HG02840 (cell line): ENCODE data around the gene MYORG.

Experiments used
- ATAC-seq: cut with Tn5 transposase; IDR thresholded peaks from one replicate; pipeline ENCODE4 v1.9.1; 2021; ENCODE audit warnings: mild to moderate bottlenecking, moderate library complexity, moderate number of reproducible peaks; ENCODE audit not compliant: unreplicated experiment, low FRiP score

The MYORG gene

DNA sequence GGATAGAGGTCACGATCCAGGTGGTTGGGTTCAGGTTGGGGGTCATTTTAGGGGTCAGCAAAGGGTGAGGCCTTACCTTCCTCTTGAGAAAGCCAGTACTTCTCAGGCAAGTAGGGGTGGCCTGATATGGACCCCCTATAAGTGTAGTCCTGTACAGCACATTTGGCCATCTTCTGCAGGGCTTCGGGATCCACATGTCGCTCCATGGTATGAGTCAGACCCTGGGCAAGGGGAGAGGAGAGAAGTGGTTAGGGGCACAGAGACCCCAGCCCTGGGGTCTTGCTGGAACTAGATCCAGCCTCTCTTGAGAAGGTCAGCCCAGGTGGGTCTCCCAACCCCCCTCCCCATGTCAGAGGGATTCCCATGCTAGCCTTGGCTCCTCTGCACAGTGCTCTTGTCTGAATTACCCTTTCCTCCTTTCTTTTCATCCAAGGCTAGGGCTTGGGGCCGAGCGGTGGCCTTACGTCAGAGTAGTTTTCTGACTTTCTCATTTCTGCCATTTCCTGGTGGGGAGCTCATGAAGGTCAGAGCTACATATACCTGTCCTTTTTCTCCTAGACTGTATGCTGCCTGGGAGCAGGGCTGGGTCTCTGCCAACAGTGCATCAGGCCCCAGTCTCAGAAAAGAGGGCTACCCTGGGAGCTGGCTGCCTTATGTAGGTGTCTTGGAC, 9.0 kb upstream of the MYORG start:
- ATAC-seq, result no peak

DNA sequence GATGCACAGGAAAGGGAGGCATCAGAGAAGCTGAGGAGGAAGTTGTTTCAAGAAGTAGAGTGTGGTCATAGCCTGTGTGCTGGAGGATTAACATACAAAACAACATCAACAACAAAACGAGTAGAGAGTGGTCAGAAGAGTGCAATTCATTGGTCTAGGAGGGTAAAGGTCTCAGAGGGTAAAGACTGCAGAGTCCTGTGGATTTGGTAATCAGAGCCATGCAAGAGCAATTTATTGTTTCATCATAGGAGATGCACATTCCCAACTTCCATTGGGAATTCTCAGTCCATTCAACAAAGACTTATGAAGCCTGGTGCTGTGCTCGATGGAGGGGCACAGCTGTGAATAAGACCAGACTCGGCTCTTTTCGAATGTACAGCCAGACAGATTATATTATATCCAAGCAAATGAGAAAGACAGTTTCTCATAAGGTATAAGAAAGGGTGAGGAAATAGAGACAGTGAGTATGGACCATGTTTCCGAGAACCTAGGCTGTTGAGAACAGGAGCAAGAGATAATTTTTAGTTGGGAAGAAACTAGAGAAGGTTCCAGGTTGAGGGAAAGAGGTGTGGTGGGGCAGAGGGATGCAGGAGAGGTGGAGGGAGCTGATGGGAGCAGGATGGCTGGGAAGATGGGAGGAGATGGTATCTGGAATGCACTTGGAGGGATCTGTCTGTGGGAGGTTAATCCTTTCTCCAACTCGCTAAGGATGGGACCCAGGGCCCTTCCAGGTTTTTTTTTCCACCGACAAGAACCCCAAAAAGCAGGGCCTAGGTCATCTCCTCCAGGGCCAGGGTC, 7.9 kb upstream of the MYORG start:
- ATAC-seq, result no peak

DNA sequence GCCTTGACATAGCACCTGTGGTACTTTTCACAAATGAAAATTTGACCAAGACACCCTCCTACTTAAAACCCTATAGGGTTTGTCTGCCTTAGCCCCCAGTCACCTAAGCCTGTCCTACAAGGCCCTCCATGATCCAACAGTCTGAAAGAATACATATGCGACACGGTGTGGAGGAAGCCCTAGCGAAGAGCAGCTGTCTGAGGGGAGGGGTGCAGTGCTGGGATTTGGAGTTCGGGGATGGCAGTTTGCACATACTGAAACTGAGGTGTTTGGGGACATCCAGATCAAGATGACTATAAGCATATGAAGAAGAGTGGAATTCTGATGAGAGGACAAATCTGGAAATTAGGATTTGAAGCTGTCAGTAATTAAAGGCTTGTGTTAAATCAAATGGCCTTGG, 7.2 kb upstream of the MYORG start:
- ATAC-seq, result no peak

DNA sequence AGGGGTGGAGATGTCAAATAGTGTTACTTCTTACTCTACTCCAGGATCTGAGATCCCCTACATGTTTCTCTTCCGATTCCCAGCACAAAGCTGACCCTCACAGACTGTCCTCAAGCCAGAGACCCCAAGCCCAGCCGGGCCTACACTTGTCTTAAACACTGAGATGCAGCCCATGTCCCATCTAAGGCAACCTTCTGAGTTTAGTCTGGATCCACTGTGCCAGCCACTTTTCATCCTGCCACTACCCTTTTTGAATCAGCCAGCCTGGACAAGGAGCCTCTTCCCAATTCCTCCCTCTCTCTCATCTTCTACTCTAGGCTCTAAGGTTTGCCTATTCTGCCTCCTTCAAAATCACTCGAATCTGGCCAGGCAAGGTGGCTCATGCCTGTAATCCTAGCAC, 6.2 kb upstream of the MYORG start:
- ATAC-seq, result no peak

DNA sequence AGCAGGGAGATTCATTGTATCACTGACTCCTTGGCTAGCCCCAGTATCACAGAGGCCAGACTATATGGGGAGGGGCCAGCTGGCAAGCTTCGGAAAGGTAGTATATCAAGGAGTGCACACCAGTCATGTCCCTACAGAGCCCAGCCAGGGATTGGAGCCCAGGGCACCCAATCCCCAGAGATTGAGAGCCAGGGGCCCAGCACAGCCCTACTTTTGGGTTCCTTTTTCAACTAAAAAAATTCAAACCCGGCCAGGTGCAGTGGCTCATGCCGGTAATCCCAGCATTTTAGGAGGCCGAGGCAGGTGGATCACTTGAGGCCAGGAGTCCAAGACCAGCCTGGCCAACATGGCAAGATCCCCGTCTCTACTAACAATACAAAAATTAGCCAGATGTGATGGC, 5.4 kb upstream of the MYORG start:
- ATAC-seq, result no peak

DNA sequence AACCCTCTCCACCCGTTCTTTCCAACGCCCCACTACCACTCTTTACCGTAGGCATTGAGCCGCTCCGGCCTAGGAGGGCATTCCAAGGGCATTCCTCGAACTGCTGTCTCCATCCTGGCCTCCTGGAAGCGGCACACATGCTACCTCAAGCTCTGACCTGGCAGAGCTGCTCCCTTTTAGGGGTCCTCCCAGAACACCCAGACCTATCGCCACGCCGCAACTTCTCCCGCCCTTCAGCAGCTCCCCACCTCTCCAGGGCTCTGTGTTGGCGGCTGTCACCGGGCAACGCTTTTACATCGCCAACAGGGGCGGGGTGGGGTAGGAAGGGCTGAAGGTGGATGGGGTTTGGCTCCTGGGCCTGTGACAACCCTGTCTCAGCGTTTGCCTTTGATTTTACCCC, 4.6 kb upstream of the MYORG start:
- no peak for ATAC-seq

DNA sequence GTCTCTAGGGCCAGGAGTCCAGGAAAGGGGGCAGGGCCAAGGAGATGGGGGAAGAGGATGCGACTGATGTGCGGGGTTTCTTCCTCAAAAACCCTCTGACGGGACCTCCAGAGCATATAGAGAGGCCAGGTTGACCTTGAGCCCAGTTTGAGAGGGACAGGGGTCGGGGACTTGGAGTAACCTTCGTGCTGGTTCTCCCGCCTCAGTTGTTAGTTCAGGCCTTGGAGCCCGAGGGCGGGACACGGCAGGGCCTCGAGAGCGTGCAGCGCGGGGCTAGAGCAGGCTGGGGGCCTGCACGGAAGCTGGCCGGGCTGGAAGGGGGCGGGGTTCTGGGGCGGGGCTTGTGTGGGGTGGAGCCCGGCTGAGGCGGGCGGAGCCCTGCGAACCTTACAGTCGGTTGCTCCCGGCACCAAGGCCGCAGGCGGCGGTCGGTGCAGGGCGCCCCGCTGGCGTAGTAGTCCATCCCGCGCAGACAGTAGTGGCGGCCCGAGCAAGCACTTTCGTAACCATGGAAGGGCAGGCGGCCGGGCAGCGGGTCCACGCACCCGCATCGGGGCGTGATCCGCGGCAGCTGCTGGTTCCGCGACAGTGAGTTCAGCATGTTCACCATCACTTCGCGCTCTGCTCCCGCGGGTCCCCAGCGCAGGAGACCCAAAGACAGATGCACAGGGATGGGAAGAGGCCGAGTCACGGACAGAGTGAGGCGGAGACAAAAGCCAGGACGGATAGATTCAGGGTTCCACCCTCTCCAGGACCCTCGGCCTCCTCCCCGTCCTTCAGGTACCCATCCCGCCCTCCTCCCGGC, 4.0 kb upstream of the MYORG start:
- ATAC-seq, result no peak

DNA sequence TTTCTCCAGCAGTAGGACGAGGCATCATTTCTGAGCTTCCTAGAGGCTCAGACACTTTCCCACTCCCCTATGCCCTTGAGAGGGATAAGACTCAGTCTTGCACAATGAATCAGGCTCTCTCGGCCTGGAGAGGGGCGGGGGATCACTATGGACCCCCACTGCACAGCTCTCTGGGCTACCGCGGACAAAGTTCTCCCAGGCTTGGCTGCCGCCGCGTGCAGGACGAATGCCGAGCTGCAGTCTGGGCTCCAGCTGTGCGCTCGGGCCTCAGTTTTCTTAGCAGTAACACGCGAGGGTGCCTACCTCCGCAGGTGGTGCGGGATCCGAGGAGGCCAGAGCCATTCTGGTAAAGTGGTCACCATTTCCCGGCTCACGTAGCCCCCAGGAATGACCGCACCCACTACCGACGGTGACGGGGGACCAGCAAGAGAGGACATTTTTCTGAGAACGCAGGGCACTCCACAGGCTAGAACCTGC, 3.4 kb upstream of the MYORG start:
- ATAC-seq, result no peak

DNA sequence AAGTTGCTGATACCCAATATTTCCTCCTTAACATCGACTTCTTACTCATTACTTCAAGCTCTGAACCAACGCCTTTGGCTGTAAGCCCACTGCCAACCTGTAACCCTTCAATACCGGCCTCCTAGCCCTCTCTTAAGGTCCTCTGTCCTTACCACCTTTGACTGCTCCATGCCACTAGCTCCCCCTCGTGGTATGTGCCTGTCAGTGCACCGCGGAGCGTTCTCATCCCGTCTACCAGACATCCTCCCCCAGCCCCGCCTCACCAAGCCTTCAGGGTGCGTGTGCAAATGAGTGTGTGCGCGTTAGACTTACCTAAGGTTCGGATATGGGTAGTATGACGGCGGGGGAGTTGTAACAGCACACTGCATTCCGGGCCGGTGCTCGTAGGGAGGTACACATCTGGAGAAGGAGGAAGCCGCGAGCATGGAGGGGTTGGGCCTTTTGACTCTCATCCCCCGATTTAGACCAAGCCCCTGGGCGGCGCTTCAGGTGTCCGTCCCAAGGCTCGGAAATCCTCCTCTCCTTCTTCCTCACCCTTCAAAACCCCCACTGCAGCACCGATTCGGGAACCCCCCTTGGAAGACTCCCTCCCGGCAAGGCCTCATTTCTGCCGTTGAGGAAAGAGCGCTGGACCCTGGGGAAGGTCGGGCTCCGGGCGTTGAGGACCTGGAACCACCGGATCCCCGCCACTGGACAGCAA, 2.8 kb upstream of the MYORG start:
- ATAC-seq, result no peak

DNA sequence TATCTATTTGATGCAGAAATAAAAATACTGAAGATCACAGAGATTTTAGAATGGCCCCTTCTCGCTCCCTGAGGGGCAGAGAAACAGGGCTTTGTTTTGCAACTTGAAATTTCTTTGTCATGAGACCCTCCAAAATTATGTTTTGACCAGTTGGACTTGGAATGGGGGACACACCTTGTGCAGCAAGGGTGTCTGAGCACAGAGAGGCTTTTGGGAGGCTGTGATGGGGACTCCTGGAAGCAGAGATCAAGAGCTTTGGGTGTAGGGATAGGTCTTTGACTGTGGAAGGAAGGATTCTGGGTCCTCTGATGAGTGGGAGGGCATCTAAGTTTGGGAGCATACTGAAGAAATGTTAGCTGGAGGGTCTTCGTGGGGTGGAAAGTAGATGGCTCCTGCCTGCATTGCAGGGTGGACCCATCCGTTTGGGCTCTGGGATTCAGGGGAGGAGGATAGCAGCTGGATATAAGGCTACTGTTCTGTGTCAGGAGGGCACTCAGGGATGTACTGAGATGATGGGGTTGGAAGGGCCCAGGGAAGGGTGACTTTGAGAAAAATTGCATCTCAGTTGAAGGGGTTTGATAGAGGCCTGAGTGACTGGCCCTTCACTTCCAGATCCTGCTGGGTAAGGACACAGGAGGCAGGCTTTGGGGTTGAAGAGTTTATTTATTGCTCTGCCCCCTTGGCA, 1.8 kb upstream of the MYORG start:
- no peak for ATAC-seq

DNA sequence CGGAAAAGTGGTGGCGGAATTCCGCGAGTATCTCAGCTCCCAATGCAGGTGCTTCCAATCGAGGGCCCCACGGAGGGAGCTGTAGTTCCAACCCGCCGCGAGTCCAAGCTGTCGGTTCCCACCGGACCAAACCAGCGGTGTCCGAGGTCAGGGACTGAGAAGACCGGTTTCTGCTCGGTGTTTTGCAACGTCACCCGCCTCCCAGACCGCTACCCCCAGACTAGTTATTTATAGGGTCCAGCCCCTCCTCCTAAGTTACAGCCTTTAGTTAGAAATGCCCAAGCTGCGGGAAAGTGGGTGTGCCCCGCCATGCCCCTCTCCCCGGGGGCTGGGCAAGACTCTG, 677 bp upstream of the MYORG start:
- no peak for ATAC-seq

DNA sequence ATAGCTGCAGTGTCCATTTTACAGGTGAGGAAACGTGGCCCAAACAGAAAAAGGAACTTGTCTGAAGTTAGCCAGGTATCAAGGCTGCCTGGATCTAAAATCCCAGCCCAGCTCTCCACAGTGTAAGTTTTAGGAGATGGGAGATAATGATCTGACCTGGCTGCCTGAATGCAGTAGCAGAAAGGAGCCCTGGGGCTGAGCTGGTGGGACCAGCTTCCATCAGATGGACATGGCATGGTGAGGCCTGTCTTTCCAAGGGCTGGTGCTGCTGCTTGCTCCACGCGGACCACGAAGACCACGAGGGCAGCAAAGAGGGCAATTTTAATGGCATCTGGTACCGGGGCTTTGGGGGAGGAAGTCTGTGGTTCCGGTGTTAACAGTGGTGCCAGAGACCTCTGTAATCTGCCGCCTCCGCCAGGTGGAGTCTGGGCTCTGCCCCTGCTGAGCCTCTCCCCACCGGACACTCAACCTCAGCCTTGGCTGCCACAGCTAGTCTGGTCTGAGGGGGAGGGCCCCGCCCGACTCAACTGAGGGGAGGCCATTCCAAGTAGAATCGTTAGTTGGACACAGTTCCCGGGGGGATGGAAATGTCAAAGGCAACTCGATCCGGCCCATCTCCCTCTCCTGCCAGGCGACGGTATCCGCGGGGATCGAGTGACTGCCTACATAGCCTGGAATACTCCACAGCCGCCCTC, 650 bp downstream of the MYORG start:
- peak; percentile 18 for ATAC-seq

DNA sequence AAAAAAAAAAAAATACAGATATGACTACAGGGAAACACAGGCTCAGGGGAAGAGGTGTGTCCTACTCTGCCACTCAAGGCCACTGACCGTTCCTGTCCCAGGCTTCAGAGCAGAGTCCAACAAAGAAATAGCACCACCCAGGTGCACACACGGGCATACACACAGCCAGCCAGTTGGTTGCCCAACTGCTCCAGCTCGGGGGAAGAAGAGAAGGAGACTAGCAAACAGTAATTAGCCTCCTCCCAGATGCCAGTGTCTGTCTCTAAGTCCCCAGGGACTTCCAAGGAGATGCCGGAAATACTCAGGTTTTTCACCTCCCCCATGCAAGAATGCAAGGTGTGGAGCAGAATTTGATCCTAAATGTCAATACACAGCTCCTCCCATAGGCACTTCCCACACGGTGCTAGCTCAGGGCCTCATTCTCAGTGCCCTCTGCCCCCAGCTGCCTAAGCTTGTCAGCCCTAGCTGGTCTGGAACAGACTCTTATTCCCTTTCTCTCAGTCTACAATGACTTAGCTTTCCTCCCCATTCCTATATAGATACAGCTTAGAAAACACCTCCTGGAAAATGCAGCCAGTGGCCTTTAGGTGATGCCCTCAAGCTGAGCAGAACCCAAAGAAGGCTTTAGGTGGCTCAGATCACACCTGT, 1.7 kb downstream of the MYORG start:
- ATAC-seq, result no peak

DNA sequence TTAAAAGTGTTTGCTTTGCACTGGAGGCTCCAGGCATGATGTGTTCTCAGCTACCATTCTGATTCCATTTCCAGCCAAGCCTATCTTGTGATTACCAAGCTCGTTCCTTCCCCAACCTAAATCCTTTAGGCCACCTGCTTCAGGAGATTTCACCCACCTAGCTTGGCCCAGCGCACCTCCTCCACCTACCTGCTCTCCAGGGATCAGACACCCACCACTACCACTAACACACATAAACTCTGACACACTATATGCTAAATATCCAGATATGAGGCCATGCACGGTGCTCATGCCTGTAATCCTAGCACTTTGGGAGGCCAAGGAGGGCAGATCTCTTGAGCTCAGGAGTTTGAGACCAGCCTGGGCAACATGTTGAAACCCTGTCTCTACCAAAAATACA, 2.4 kb downstream of the MYORG start:
- ATAC-seq, result no peak

DNA sequence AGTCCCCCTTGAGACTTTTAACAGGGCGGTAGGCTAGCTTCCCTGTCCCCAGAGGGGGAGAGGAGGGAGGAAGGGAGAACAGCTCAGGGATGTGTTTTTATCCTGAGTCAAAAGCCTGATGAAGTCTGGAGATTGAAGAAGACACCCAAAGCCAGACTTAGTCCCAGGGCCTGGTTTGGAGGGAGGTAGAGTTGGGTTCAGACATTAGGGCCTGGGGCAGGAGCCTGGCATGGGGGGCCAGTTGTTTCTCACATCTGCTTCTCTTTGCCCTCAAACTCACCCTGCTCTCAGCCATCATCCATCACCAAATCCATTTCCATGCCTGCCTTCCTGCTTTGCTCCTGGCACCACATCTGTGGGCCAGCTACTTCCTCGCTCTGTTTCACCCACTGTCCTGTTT, 2.9 kb downstream of the MYORG start:
- ATAC-seq, result no peak

DNA sequence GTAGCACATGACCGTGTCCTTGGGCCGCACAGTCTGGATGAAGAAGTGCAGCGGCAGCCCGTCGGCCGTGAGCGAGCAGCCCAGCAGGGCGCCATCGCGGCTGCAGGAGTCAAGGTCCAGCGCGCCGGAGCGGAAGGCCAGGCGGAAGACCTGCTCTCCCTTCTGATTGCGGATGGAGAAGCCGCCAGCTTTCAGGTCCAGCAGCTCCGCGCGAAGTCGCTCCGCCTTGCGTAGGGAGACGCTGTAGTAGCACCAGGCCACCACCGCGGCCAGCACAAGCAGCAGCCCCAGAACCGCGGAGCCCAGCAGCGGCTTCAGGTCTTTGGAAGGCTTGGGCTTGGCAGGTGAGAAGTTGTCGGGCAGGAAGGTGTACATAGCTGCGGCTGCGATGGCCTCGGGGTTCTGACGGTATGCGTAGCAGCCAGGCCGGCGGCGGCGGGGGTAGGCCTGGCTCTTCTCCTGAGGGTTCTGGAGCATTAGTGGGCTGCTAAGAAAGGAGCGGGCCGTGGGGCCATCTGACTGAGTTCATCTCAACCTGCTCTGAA, 4.2 kb downstream of the MYORG start:
- ATAC-seq, result no peak

DNA sequence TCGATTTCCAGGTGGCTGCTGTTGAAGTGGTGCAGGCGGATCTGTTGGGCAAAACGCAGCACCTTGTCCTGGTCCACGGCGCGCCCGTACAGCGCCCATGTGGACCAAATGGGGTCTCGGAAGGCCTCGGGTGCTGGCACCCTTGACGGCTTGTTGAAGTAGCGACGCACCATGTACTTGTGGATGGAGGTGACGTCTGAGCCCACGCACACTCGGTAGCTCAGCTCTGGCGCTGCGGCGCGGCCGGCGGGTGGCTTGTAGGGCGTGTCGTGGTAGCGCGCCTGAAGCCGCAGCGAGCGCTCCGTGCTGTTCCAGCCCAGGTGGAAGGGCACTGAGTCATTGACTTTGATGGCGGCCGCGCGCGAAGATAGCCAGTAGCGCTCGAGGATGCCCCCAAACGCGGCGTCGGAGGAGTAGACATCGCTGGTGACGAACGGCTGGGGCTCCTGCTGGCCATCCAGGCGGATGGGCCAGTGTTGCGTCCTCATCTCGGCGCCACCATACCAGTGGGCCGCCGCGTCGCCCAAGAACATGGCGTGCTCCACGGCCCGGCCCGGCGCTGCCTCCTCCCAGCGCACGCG, 4.7 kb downstream of the MYORG start:
- ATAC-seq, result no peak
